DND-41 (cell line): ENCODE data around the gene VPS18.

ENCODE experiments used
- ATAC-seq: fragments of 200-7000 bp; cut with Tn5 transposase; 3 replicates; pipeline ENCODE4 v1.9.1; 2021; ENCODE audit warnings: low read depth; ENCODE audit not compliant: insufficient read depth
- DNase-seq: peaks from one replicate; pipeline ENCODE4 v3.0.0-alpha.2; 2020
- H2AFZ ChIP-seq: 2 replicates; pipeline ENCODE4 v1.6.0; 2012; ENCODE audit warnings: low read depth, low read length
- H3K27ac ChIP-seq: 2 replicates; pipeline ENCODE4 v1.5.1; 2012; ENCODE audit warnings: low read length, inconsistent platforms
- H3K27me3 ChIP-seq: fragments of 200-600 bp; sonication (generic); 2 replicates; pipeline ENCODE4 v1.6.0; 2012; ENCODE audit warnings: low read length, mild to moderate bottlenecking, inconsistent platforms; ENCODE audit not compliant: insufficient read depth, poor library complexity
- H3K36me3 ChIP-seq: 2 replicates; pipeline ENCODE4 v1.5.1; 2012; ENCODE audit warnings: low read length, inconsistent platforms; ENCODE audit not compliant: insufficient read depth
- H3K4me1 ChIP-seq: 2 replicates; pipeline ENCODE4 v1.5.1; 2012; ENCODE audit warnings: mild to moderate bottlenecking, low read length; ENCODE audit not compliant: insufficient read depth
- H3K4me2 ChIP-seq: 2 replicates; pipeline ENCODE4 v1.6.0; 2012; ENCODE audit warnings: mild to moderate bottlenecking, moderate library complexity, low read length, inconsistent platforms; ENCODE audit not compliant: insufficient read depth
- H3K4me3 ChIP-seq, 2 experiments: fragments of 200-600 bp in 1 of 2; shearing (Covaris generic) in 1 of 2; 2 replicates each; pipeline ENCODE4 v1.5.1; 2012 to 2016; ENCODE audit warnings: inconsistent platforms in 2 of 2, low read length in 2 of 2, mild to moderate bottlenecking in 2 of 2, low read depth in 1 of 2, moderate library complexity in 1 of 2
- H3K79me2 ChIP-seq: 2 replicates; pipeline ENCODE4 v1.6.0; 2012; ENCODE audit warnings: low read length, inconsistent platforms; ENCODE audit not compliant: insufficient read depth
- H3K9ac ChIP-seq: 2 replicates; pipeline ENCODE4 v1.6.0; 2012; ENCODE audit warnings: low read depth, mild to moderate bottlenecking, inconsistent platforms, low read length, moderate library complexity
- H3K9me3 ChIP-seq: 2 replicates; pipeline ENCODE4 v1.5.1; 2012; ENCODE audit warnings: low read length, moderate library complexity, mild to moderate bottlenecking, inconsistent platforms; ENCODE audit not compliant: insufficient read depth, severe bottlenecking
- H4K20me1 ChIP-seq: 2 replicates; pipeline ENCODE4 v1.6.0; 2012; ENCODE audit warnings: low read length; ENCODE audit not compliant: insufficient read depth
- CTCF ChIP-seq: IDR thresholded peaks from 2 replicates; pipeline ENCODE4 v1.5.1; 2012; ENCODE audit warnings: borderline replicate concordance, low read length, moderate library complexity, mild to moderate bottlenecking; ENCODE audit not compliant: poor library complexity, severe bottlenecking; ENCODE audit errors: extremely low read depth
- EZH2 ChIP-seq: IDR thresholded peaks from 3 replicates; pipeline ENCODE4 v1.6.1; 2012; ENCODE audit warnings: borderline replicate concordance, low read depth, mild to moderate bottlenecking, moderate library complexity, low read length, inconsistent platforms; ENCODE audit not compliant: severe bottlenecking

The VPS18 gene

GRCh38 chr15:40850576-40851112 is 43.6 kb upstream of the VPS18 start:
- no peak overlapping the region for H3K9ac ChIP-seq
- H3K9me3 ChIP-seq: no peaks in the 10 kb centered on the region
- no peaks in the 10 kb centered on the region for H3K36me3 ChIP-seq
- ATAC-seq: no peak
- peaks cover 10% of the 10 kb centered on the region for H3K4me1 ChIP-seq
- H4K20me1 ChIP-seq: no peaks in the 10 kb centered on the region
- no peak overlapping the region for H3K4me2 ChIP-seq
- H2AFZ ChIP-seq: no peak overlapping the region
- DNase-seq: no peak
- no peak overlapping the region for H3K4me3 ChIP-seq
- TF ChIP-seq CTCF: no peak
- H3K79me2 ChIP-seq: no peaks in the 10 kb centered on the region
- no peaks in the 10 kb centered on the region for H3K27me3 ChIP-seq
- H3K27ac ChIP-seq: no peak overlapping the region

- DNase-seq (no peak), ATAC-seq (no peak)
- Histone ChIP-seq H2AFZ (no peak overlapping the region), H3K36me3 (no peaks in the 10 kb centered on the region), H3K4me1 (peaks cover 7% of the 10 kb centered on the region), H3K9me3 (no peaks in the 10 kb centered on the region), H3K27me3 (no peaks in the 10 kb centered on the region), H3K4me2 (no peak overlapping the region), H3K79me2 (no peaks in the 10 kb centered on the region), H4K20me1 (no peaks in the 10 kb centered on the region), H3K4me3 (no peak overlapping the region), H3K9ac (no peak overlapping the region), H3K27ac (no peak overlapping the region)
- no peak for TF ChIP-seq EZH2
- no peak for TF ChIP-seq CTCF
Measured at GRCh38 chr15:40852529-40852928, 41.7 kb upstream of the VPS18 start.

- Histone ChIP-seq H3K4me1 (peaks cover 9% of the 10 kb centered on the region), H3K79me2 (no peaks in the 10 kb centered on the region)
Measured at GRCh38 chr15:40853241-40853890, 40.9 kb upstream of the VPS18 start.

More at GRCh38 chr15:40853241-40853890, 40.9 kb upstream of the VPS18 start:
- no peaks in the 10 kb centered on the region for H3K36me3 ChIP-seq
- TF ChIP-seq EZH2 (no peak), CTCF (no peak)
- no peak overlapping the region for H3K4me2 ChIP-seq
- no peaks in the 10 kb centered on the region for H4K20me1 ChIP-seq
- no peak for DNase-seq
- H3K27ac ChIP-seq: no peak overlapping the region
- no peaks in the 10 kb centered on the region for H3K9me3 ChIP-seq
- H3K9ac ChIP-seq: no peak overlapping the region
- no peak overlapping the region for H2AFZ ChIP-seq
- H3K27me3 ChIP-seq: no peaks in the 10 kb centered on the region
- ATAC-seq: no peak
- no peak overlapping the region for H3K4me3 ChIP-seq
